Measurements from ENCODE around the gene RAD18. TPM values are rescaled to one million over a fixed set of nuclear protein-coding genes. Genes with fewer than 3 reads are reported as not detected.

Gene RAD18
- total and polyA plus RNA-seq, 10 donors: 1.6 to 20.7 (median 12.4) TPM

- Histone ChIP-seq H3K4me3 (no peak overlapping the region), H3K4me1 (peaks cover 0 to 4% (median 0%) of the 10 kb centered on the region in 6 donors), H3K27me3 (replicated peaks in 1 of 7) (no peaks in the 10 kb centered on the region), H3K36me3 (peaks cover 0 to 87% (median 4%) of the 10 kb centered on the region in 6 donors), H3K27ac (no peak overlapping the region), H3K9me3 (peaks cover 0 to 4% (median 0%) of the 10 kb centered on the region in 8 donors)
- WGBS, 5 donors: 60 to 79% (median 74%) methylated on average over 3 of the region's 3 CpGs
- intact Hi-C loops (cut with DNase I; ENCODE audit: low total_unique reads): no loop called here
- TF ChIP-seq POLR2A (IDR thresholded peaks at IDR 0.05) (no peak), POLR2AphosphoS5 (IDR thresholded peaks at IDR 0.05) (no peak)
- TF ChIP-seq, protein P1, sequence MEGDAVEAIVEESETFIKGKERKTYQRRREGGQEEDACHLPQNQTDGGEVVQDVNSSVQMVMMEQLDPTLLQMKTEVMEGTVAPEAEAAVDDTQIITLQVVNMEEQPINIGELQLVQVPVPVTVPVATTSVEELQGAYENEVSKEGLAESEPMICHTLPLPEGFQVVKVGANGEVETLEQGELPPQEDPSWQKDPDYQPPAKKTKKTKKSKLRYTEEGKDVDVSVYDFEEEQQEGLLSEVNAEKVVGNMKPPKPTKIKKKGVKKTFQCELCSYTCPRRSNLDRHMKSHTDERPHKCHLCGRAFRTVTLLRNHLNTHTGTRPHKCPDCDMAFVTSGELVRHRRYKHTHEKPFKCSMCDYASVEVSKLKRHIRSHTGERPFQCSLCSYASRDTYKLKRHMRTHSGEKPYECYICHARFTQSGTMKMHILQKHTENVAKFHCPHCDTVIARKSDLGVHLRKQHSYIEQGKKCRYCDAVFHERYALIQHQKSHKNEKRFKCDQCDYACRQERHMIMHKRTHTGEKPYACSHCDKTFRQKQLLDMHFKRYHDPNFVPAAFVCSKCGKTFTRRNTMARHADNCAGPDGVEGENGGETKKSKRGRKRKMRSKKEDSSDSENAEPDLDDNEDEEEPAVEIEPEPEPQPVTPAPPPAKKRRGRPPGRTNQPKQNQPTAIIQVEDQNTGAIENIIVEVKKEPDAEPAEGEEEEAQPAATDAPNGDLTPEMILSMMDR (IDR thresholded peaks at IDR 0.05 in 8 of 11, conservative IDR thresholded peaks at IDR 0.05 in 3 of 11): no peak
- no peak for DNase-seq
Measured at GRCh38 chr3:8882171-8882593, 81.1 kb downstream of the RAD18 start.

GRCh38 chr3:8879347-8879944, 83.8 kb downstream of the RAD18 start:
- Histone ChIP-seq H3K36me3 (peaks cover 0 to 70% (median 0%) of the 10 kb centered on the region in 6 donors), H3K4me3 (no peak overlapping the region), H3K4me1 (peaks cover 0 to 4% (median 0%) of the 10 kb centered on the region in 6 donors), H3K9me3 (peaks cover 0 to 4% (median 0%) of the 10 kb centered on the region in 8 donors), H3K27ac (no peak overlapping the region), H3K27me3 (replicated peaks in 1 of 7) (no peaks in the 10 kb centered on the region)
- no peak for TF ChIP-seq POLR2AphosphoS5 (IDR thresholded peaks at IDR 0.05)
- no peak for TF ChIP-seq POLR2A (IDR thresholded peaks at IDR 0.05)
- TF ChIP-seq, protein P1 (IDR thresholded peaks at IDR 0.05 in 8 of 11, conservative IDR thresholded peaks at IDR 0.05 in 3 of 11): no peak
- DNase-seq: no peak
- WGBS, 5 donors: 96 to 99% (median 98%) methylated on average over 5 of the region's 5 CpGs
- intact Hi-C loops (cut with DNase I; ENCODE audit: low total_unique reads): no loop called here

DNA sequence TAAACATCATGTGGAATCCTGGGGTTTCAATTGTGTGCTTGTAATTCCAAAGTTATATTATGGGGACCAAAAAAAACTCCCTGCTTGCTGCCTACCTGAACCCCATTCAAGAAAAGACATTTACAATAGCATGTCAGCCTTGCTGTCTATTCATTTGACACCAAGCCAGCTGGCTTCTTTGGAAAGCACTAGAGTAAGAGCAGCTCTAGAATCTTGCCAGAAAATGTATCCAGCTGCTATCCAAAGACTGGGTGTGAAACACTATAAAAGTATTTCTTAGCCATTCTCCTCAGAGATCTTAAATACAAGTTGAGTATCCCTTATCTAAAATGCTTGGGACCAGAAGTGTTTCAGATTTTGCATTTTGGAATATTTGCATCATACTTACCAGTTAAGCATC, 87.4 kb downstream of the RAD18 start:
- Histone ChIP-seq H3K27ac (no peak overlapping the region), H3K27me3 (replicated peaks in 1 of 7) (no peaks in the 10 kb centered on the region), H3K36me3 (peaks cover 0 to 40% (median 0%) of the 10 kb centered on the region in 6 donors), H3K9me3 (no peaks in the 10 kb centered on the region), H3K4me3 (no peak overlapping the region), H3K4me1 (peaks cover 0 to 4% (median 0%) of the 10 kb centered on the region in 6 donors)
- TF ChIP-seq POLR2A (IDR thresholded peaks at IDR 0.05): no peak
- no peak for TF ChIP-seq POLR2AphosphoS5 (IDR thresholded peaks at IDR 0.05)
- TF ChIP-seq, protein P1 (IDR thresholded peaks at IDR 0.05 in 8 of 11, conservative IDR thresholded peaks at IDR 0.05 in 3 of 11): no peak
- DNase-seq: no peak
- intact Hi-C loops (cut with DNase I; ENCODE audit: low total_unique reads): no loop called here

GRCh38 chr3:8873740-8874139, 89.5 kb downstream of the RAD18 start:
- intact Hi-C loops (cut with DNase I; ENCODE audit: low total_unique reads): no loop called here
- Histone ChIP-seq H3K36me3 (peaks cover 0 to 22% (median 0%) of the 10 kb centered on the region in 6 donors), H3K27me3 (replicated peaks in 1 of 7) (no peaks in the 10 kb centered on the region), H3K27ac (no peak overlapping the region), H3K9me3 (no peaks in the 10 kb centered on the region), H3K4me3 (no peak overlapping the region), H3K4me1 (peaks cover 0 to 4% (median 0%) of the 10 kb centered on the region in 6 donors)
- WGBS, 5 donors: 93 to 99% (median 97%) methylated on average over 5 of the region's 5 CpGs
- no peak for DNase-seq
- no peak for TF ChIP-seq POLR2AphosphoS5 (IDR thresholded peaks at IDR 0.05)
- no peak for TF ChIP-seq POLR2A (IDR thresholded peaks at IDR 0.05)
- TF ChIP-seq, protein P1 (IDR thresholded peaks at IDR 0.05 in 8 of 11, conservative IDR thresholded peaks at IDR 0.05 in 3 of 11): no peak

Measured in spleen (tissue), 11 donors.